Stimulated activated naive CD8-positive, alpha-beta T cell treated with anti-CD3 and anti-CD28 coated beads, Interleukin-15, amount 100 ng/mL, for 72 hours (primary cell): Measurements from ENCODE around the gene GFOD1.

ENCODE experiments used
- ATAC-seq: fragments of 150-1000 bp; cut with Tn5 transposase; 2 replicates; pipeline ENCODE4 v1.10.0; 2021; ENCODE audit warnings: mild to moderate bottlenecking, moderate library complexity
- DNase-seq, 2 donors: peaks; one replicate each; pipeline ENCODE4 v3.0.0; 2021 to 2022
- H3K27ac Mint-ChIP-seq, 2 donors: one replicate each; pipeline ENCODE4 v1.8.0; 2022; ENCODE audit warnings: mild to moderate bottlenecking in 2 of 2, mixed read lengths in 2 of 2, moderate library complexity in 2 of 2
- H3K27me3 Mint-ChIP-seq: one replicate; pipeline ENCODE4 v1.8.0; 2022; ENCODE audit warnings: mixed read lengths
- H3K4me1 Mint-ChIP-seq: one replicate; pipeline ENCODE4 v1.8.0; 2022; ENCODE audit warnings: mild to moderate bottlenecking, mixed read lengths
- H3K4me3 Mint-ChIP-seq, 2 donors: one replicate each; pipeline ENCODE4 v1.8.0; 2022; ENCODE audit warnings: mild to moderate bottlenecking in 2 of 2, mixed read lengths in 2 of 2, moderate library complexity in 1 of 2
- H3K9me3 Mint-ChIP-seq, 2 donors: one replicate each; pipeline ENCODE4 v1.8.0; 2022; ENCODE audit warnings: mixed read lengths in 2 of 2

Gene GFOD1

GRCh38 chr6:13407709-13408695 lies 79.4 kb downstream of the GFOD1 start:
- DNase-seq (no peak), ATAC-seq (no peak)
- Mint-ChIP-seq H3K9me3 (no peaks in the 10 kb centered on the region), H3K27me3 (no peaks in the 10 kb centered on the region), H3K4me1 (peaks cover 10% of the 10 kb centered on the region), H3K27ac (no peak overlapping the region), H3K4me3 (no peak overlapping the region)

DNA sequence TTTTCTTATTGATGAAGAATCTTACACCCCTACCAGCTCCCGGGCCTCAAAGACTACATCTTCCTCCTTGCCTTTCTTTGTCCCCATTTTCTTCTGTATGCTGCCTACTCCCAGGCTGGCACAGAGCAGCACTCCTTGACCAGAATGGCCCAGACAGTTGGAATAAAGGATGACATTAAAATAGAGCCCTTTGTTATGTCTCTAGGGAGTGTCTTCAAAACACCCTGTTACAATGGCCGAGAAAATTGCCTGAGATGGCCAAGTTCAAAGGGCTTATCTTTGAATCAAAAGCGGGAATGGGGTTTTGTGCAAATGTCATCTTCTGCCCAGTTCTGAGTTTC lies 80.1 kb downstream of the GFOD1 start:
- DNase-seq (no peak), ATAC-seq (no peak)
- Mint-ChIP-seq H3K9me3 (no peaks in the 10 kb centered on the region), H3K27me3 (no peaks in the 10 kb centered on the region), H3K4me1 (peaks cover 10% of the 10 kb centered on the region), H3K27ac (peak overlapping the region in 1 of 2 donors; percentile 44), H3K4me3 (no peak overlapping the region)

DNA sequence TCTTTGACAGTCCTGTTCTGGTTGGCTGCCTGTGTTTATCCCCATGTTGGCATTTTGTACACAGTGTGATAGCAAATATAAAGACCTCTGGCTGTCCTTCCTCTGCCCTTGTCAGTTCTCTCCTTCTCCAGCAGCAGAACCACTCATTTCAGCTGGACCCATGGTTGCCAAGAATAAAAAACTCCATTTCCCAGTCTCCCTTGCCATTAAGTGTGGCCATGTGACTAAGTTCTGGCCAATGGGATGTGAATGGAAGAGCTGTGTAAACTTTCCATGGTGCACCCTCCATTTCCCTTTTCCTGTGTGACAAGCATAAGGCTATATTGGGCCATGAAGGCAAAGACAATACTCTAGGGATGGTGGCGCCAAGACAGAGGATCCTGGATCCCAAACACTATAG lies 80.6 kb downstream of the GFOD1 start:
- ATAC-seq (no peak), DNase-seq (no peak)
- no peaks in the 10 kb centered on the region for H3K9me3 Mint-ChIP-seq
- H3K4me1 Mint-ChIP-seq = peaks cover 10% of the 10 kb centered on the region
- no peaks in the 10 kb centered on the region for H3K27me3 Mint-ChIP-seq
- no peak overlapping the region for H3K4me3 Mint-ChIP-seq
- no peak overlapping the region for H3K27ac Mint-ChIP-seq

GRCh38 chr6:13405961-13406477 lies 81.4 kb downstream of the GFOD1 start:
- no peaks in the 10 kb centered on the region for H3K9me3 Mint-ChIP-seq
- H3K27ac Mint-ChIP-seq = no peak overlapping the region
- no peak for ATAC-seq
- DNase-seq = no peak
- H3K27me3 Mint-ChIP-seq = no peaks in the 10 kb centered on the region
- no peak overlapping the region for H3K4me3 Mint-ChIP-seq
- H3K4me1 Mint-ChIP-seq = peaks cover 11% of the 10 kb centered on the region

GRCh38 chr6:13404892-13405254 lies 82.5 kb downstream of the GFOD1 start:
- Mint-ChIP-seq H3K4me3 (no peak overlapping the region), H3K9me3 (no peaks in the 10 kb centered on the region), H3K4me1 (peaks cover 20% of the 10 kb centered on the region), H3K27me3 (no peaks in the 10 kb centered on the region), H3K27ac (no peak overlapping the region)
- no peak for ATAC-seq
- no peak for DNase-seq

- Mint-ChIP-seq H3K27me3 (no peaks in the 10 kb centered on the region), H3K27ac (no peak overlapping the region), H3K9me3 (no peaks in the 10 kb centered on the region), H3K4me1 (peaks cover 20% of the 10 kb centered on the region), H3K4me3 (no peak overlapping the region)
- ATAC-seq (no peak), DNase-seq (no peak)
These were observed 83.0 kb downstream of the GFOD1 start for GRCh38 chr6:13404228-13404891.

GRCh38 chr6:13402711-13403110 lies 84.7 kb downstream of the GFOD1 start:
- ATAC-seq = no peak
- Mint-ChIP-seq H3K4me3 (no peak overlapping the region), H3K27me3 (no peaks in the 10 kb centered on the region), H3K4me1 (peaks cover 20% of the 10 kb centered on the region), H3K9me3 (no peaks in the 10 kb centered on the region), H3K27ac (no peak overlapping the region)
- DNase-seq = no peak

DNA sequence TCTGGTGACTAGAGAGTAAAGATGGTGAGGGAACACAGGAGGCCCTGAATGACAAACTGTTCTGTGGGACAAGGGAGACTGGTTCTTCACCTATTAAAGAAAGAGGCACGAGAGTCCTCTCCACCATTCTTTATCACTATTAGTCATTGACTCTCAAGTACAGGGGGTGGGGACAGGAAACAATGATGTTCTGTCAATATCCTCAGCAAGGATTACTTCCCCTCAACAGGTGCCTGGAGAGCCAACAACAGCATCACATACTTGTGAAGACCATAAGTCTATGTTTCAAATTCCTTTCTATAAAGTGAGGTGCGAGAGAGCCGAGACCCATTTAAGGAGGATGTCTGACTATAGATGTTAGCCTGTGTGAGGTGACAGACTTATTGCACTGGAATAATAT lies 86.6 kb downstream of the GFOD1 start:
- Mint-ChIP-seq H3K4me3 (no peak overlapping the region), H3K4me1 (peaks cover 10% of the 10 kb centered on the region), H3K27ac (no peak overlapping the region), H3K9me3 (no peaks in the 10 kb centered on the region), H3K27me3 (no peaks in the 10 kb centered on the region)
- ATAC-seq = peak; percentile 71
- DNase-seq = no peak

- no peak overlapping the region for H3K27ac Mint-ChIP-seq
- H3K4me3 Mint-ChIP-seq = no peak overlapping the region
- ATAC-seq (no peak), DNase-seq (no peak)
- no peaks in the 10 kb centered on the region for H3K9me3 Mint-ChIP-seq
- no peaks in the 10 kb centered on the region for H3K27me3 Mint-ChIP-seq
- H3K4me1 Mint-ChIP-seq = peaks cover 10% of the 10 kb centered on the region
These were observed 88.9 kb downstream of the GFOD1 start for GRCh38 chr6:13398421-13398994.

DNA sequence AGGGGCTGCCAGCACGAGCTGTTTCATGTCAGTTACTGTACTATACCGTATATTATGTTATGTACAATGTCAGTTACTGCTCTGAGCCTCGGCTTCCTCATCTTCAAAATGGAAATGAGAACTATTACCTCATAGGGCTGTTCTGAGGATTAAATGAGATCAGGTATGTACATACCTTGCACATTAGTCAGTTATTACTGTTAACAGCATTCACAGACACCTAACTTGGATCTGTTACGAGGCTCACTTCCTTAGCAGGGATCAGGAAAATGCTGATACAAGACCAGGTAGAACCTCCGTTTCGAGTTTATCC lies 89.4 kb downstream of the GFOD1 start:
- Mint-ChIP-seq H3K4me3 (no peak overlapping the region), H3K27ac (no peak overlapping the region), H3K9me3 (no peaks in the 10 kb centered on the region), H3K27me3 (no peaks in the 10 kb centered on the region), H3K4me1 (peaks cover 10% of the 10 kb centered on the region)
- no peak for DNase-seq
- no peak for ATAC-seq

DNA sequence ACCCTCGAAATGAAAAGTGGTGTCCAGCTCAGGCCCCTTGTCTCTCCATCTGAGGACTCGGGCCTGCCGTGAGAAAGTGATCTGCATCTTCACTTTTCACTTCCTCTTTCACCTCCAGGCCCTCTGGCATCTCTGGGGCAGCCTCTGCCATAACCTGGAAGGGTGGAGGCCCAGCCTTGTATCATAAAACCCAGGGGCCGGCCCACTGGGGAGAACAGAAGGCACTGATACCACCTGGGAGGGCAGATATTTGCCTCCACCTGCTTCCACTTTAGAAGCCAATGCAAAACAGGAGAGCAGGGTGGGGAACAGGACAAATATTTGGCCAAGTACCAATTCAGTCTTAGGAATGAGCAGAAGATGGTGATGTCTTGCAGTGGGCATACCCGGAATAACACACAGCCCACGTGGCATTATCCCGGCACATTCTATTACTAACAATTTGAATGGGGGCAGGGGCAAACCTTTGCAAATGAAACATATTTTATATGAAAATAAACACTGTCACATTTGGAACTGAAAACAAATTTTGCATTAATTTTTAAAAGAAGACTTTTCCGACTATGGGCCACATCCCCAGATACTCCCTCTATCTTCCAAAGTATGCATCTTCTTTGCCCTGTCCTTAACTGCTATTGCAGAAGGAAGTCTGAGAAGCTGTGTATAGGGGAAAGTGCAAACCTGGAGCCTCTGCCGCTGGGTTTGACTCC lies 89.9 kb downstream of the GFOD1 start:
- H3K9me3 Mint-ChIP-seq = no peaks in the 10 kb centered on the region
- ATAC-seq = no peak

GRCh38 chr6:13396241-13396792 lies 91.1 kb downstream of the GFOD1 start:
- Mint-ChIP-seq H3K27me3 (no peaks in the 10 kb centered on the region), H3K27ac (peak overlapping the region in 1 of 2 donors; percentile 81), H3K9me3 (no peaks in the 10 kb centered on the region), H3K4me3 (no peak overlapping the region), H3K4me1 (peaks cover 10% of the 10 kb centered on the region)
- DNase-seq = no peak
- no peak for ATAC-seq

More for the DNA sequence above, 89.9 kb downstream of the GFOD1 start:
- no peak for DNase-seq
- no peak overlapping the region for H3K27ac Mint-ChIP-seq
- H3K27me3 Mint-ChIP-seq = no peaks in the 10 kb centered on the region
- peaks cover 10% of the 10 kb centered on the region for H3K4me1 Mint-ChIP-seq
- no peak overlapping the region for H3K4me3 Mint-ChIP-seq

DNA sequence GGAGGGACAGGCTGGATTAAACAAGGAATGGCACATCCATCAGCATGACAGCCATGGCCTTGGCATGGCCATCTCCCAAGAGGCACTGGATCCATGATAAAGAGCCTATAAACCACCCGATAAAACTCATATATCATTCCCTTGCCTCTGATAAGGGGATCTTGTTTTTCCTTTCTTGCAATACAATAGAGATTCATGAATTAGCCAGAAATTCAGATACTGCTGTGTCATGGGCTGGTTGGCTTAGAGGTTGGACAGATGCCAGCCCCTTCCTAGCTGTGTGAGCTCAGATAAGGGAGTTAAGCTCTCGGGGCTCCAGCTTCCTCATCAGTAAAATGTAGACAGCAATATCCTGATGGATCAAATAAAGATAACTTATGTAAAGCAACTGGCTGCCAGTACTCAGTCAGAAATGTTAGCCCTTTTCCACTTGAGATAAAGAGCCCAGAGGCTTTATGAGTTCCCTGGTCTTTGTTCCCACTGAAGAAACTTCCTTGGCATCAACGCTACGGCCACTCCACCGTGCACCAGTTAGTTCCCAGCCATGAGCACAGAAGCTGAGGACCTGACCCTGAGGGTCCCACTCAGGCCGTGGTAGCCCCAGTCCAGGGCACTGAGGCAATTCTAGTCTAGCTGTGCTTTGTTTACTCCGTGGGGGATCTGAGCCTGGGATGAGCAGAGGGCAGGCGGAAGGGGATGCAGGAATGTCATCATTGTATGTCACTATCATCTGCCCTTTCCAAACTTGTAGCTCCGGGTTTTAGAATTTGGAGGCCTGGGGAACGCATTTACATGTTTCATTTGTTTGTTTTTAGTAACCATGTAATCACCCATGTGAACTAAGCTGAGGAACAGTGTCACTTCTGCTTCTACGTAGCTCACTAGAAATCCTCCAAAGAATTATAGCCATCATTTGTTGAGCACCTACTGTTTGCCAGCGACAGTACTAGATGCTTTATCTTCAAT lies 91.8 kb downstream of the GFOD1 start:
- Mint-ChIP-seq H3K27ac (no peak overlapping the region), H3K4me3 (no peak overlapping the region), H3K27me3 (no peaks in the 10 kb centered on the region), H3K4me1 (peaks cover 8% of the 10 kb centered on the region), H3K9me3 (no peaks in the 10 kb centered on the region)
- ATAC-seq (no peak), DNase-seq (no peak)

- no peak for DNase-seq
- ATAC-seq = no peak
- Mint-ChIP-seq H3K9me3 (no peaks in the 10 kb centered on the region), H3K4me3 (no peak overlapping the region), H3K27ac (peak overlapping the region in 1 of 2 donors; percentile 65), H3K4me1 (peaks cover 6% of the 10 kb centered on the region), H3K27me3 (no peaks in the 10 kb centered on the region)
These were observed 94.9 kb downstream of the GFOD1 start for GRCh38 chr6:13392462-13392861.
